H1 (cell line): ENCODE results near the gene HDAC3. TPM values are rescaled to one million over a fixed set of nuclear protein-coding genes. Genes with fewer than 3 reads are reported as not detected.

Source experiments
- EZH2 ChIP-seq: fragments of 200-600 bp; sonication (generic); IDR thresholded peaks from 2 replicates; pipeline ENCODE4 v1.7.1; 2012; ENCODE audit warnings: low read depth, mild to moderate bottlenecking, moderate library complexity, low read length, inconsistent platforms; ENCODE audit not compliant: severe bottlenecking
- POLR2A ChIP-seq, 2 experiments: IDR thresholded peaks; 1 replicate in 1 of 2; 2 replicates in 1 of 2; pipeline ENCODE4 v1.6.1; 2011; ENCODE audit warnings: low read depth in 2 of 2, low read length in 2 of 2, mild to moderate bottlenecking in 2 of 2; ENCODE audit errors: control extremely low read depth in 1 of 2
- SIN3A ChIP-seq, 2 experiments: IDR thresholded peaks in 1 of 2; conservative IDR thresholded peaks in 1 of 2; 2 replicates each; pipeline ENCODE4 v1.6.1; 2011 to 2012; ENCODE audit warnings: low read length in 2 of 2, improper control_type of control experiment in 1 of 2, low read depth in 1 of 2, mild to moderate bottlenecking in 1 of 2
- polyA plus RNA-seq, 7 experiments: library from polyadenylated mRNA; depleted of rRNA in 3 of 7; stranded (reverse) in 5 of 7; unstranded in 2 of 7; fragments of >200 nt in 5 of 7; fragments of 200-250 nt in 2 of 7; gene quantifications; 1 replicate in 5 of 7; 2 replicates in 1 of 7; 4 replicates in 1 of 7; pipeline versions ENCODE4 v1.2.1 to v1.2.3, GENCODE V29; 2011 to 2013; ENCODE audit warnings: missing spikeins in 2 of 7, mixed read lengths in 2 of 7
- total RNA-seq: library from RNA; stranded (reverse); fragmentation: NEBNext Ultra II Directional; extraction: Animal tissue kit (Norgen Biotek cat#: 25700); gene quantifications from 2 replicates; pipeline ENCODE4 v1.2.1, GENCODE V29; 2021

The HDAC3 gene
- total and polyA plus RNA-seq, 2 of the 8 experiments (the other 6 are each of a cell fraction or from before 2014, with no cell fraction given) = 99.0 to 120 TPM

DNA sequence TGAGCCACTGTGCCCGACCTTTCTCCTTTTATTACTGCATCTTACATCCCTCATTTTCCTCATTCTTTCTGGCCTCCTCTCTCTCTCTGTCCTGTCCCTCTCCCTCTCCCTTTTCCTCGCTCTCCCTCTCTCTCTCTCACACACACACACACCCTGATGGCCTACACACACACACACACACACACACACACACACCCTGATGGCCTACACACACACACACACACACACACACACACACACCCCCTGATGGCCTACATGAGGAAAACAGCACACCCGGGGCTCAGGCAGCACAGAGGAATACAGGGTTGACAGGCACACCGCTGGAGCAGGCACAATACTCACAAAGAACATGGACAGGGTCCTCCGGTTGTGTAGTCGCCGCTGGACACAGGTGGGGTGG is 18.4 kb upstream of the HDAC3 start (continued):
- no peak for TF ChIP-seq EZH2
- TF ChIP-seq POLR2A (IDR thresholded peaks at IDR 0.05; ENCODE audit: control extremely low read depth in 1 of 2, low read depth in 2 of 2, low read length in 2 of 2) = no peak
- no peak for TF ChIP-seq SIN3A (conservative IDR thresholded peaks at IDR 0.05 in 1 of 2, IDR thresholded peaks at IDR 0.05 in 1 of 2; ENCODE audit: low read depth in 1 of 2, low read length in 2 of 2)
